Colonic mucosa (tissue), 4 donors: ENCODE results near the gene NPLOC4. TPM values are rescaled to one million over a fixed set of nuclear protein-coding genes. Genes with fewer than 3 reads are reported as not detected.

Experiments used
- DNase-seq: peaks from one replicate; pipeline ENCODE4 v3.0.0-alpha.2; 2020
- H3K27ac ChIP-seq: fragments of 200-600 bp; one replicate; pipeline ENCODE4 v1.8.0; 2021
- H3K27me3 ChIP-seq: fragments of 200-600 bp; one replicate; pipeline ENCODE4 v1.8.0; 2021
- H3K36me3 ChIP-seq: fragments of 200-600 bp; one replicate; pipeline ENCODE4 v1.8.0; 2021
- H3K4me1 ChIP-seq: fragments of 200-600 bp; one replicate; pipeline ENCODE4 v1.8.0; 2021; ENCODE audit warnings: mild to moderate bottlenecking
- H3K4me3 ChIP-seq: fragments of 200-600 bp; one replicate; pipeline ENCODE4 v1.8.0; 2021
- H3K9ac ChIP-seq, 2 donors: one replicate each; pipeline ENCODE4 v1.7.0; 2013; ENCODE audit warnings: control low read depth in 2 of 2, low read depth in 2 of 2, low read length in 2 of 2
- H3K9me3 ChIP-seq: fragments of 200-600 bp; one replicate; pipeline ENCODE4 v1.8.0; 2021
- intact Hi-C: fragments of 100-400 bp; cut with DNase I; formaldehyde crosslinking; loops from one replicate; pipeline ENCODE4 v1.14.1; 2022
- total RNA-seq, 2 donors: library from RNA; stranded (reverse); fragmentation: NEBNext Ultra II Directional in 1 of 2; extraction: Animal tissue kit (Norgen Biotek cat#: 25700) in 1 of 2; gene quantifications; one replicate each; pipeline ENCODE4 v1.2.1, GENCODE V29; 2021
- TF ChIP-seq, protein P1 (sequence below): fragments of 200-600 bp; IDR thresholded peaks from one replicate; pipeline ENCODE4 v1.8.0; 2022; ENCODE audit warnings: antibody characterized with exemption, mild to moderate bottlenecking
- donor health status: healthy.
- donor health status: DM: no; HTN: no; CAD: no.
- donor health status: DM: no; HTN: no; CAD: no.

Gene NPLOC4
- total RNA-seq, 2 donors from 2014 or later = 69.8 to 74.1 TPM

GRCh38 chr17:81518113-81518784 is 118.7 kb downstream of the NPLOC4 start:
- Histone ChIP-seq H3K36me3 (no peaks in the 10 kb centered on the region), H3K9ac (peak overlapping the region; percentile 59 to 79), H3K27me3 (no peaks in the 10 kb centered on the region), H3K4me3 (peak overlapping the region; percentile 62), H3K4me1 (peaks cover 21% of the 10 kb centered on the region), H3K9me3 (no peaks in the 10 kb centered on the region), H3K27ac (peak overlapping the region; percentile 82)
- DNase-seq = no peak
- intact Hi-C loops = no loop called here
- TF ChIP-seq, protein P1, sequence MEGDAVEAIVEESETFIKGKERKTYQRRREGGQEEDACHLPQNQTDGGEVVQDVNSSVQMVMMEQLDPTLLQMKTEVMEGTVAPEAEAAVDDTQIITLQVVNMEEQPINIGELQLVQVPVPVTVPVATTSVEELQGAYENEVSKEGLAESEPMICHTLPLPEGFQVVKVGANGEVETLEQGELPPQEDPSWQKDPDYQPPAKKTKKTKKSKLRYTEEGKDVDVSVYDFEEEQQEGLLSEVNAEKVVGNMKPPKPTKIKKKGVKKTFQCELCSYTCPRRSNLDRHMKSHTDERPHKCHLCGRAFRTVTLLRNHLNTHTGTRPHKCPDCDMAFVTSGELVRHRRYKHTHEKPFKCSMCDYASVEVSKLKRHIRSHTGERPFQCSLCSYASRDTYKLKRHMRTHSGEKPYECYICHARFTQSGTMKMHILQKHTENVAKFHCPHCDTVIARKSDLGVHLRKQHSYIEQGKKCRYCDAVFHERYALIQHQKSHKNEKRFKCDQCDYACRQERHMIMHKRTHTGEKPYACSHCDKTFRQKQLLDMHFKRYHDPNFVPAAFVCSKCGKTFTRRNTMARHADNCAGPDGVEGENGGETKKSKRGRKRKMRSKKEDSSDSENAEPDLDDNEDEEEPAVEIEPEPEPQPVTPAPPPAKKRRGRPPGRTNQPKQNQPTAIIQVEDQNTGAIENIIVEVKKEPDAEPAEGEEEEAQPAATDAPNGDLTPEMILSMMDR = no peak

DNA sequence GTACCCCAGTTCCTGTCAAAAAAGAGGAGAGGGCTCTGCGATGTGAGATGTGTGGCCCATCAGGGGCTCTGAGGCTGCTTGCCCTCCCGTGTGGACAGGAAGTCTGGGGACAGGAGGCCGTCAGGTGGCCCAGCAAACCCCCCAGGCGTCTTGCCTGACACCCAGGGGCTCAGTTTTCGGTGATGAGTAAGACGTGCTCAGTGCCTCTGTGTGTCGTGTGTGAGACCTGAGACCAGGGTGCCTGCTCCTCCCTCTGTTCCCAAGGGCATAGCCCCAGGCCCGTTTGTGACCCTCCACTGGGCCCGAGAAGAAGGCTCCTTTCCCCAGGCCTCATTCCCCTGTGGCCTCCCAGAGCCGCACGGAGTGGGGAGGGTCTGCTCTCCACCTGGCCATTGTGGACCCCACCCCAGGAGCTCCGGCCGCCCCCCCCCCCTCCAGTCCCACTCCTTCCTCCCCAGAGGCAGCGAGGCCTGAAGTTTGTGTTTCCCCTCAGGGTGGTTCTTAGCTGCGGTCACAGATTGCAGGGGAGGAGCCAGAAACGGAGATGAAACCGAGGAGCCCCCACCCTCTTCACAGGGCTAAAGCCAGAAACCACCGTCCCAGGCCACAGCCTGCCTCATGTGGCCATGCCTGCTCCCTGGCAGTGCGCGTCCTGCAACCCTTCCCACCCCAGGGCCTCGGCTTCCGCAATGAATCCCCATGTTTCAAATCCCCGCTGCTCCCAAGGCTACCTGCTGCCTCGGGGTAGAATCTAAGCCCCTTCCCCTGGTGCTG is 119.4 kb downstream of the NPLOC4 start:
- TF ChIP-seq, protein P1 = no peak
- Histone ChIP-seq H3K4me1 (peaks cover 21% of the 10 kb centered on the region), H3K27me3 (no peaks in the 10 kb centered on the region), H3K9me3 (no peaks in the 10 kb centered on the region), H3K36me3 (no peaks in the 10 kb centered on the region), H3K4me3 (no peak overlapping the region), H3K27ac (peak overlapping the region; percentile 46), H3K9ac (peak overlapping the region in 1 of 2 donors; percentile 59)
- intact Hi-C loops = no loop called here
- DNase-seq = peak; percentile 34

DNA sequence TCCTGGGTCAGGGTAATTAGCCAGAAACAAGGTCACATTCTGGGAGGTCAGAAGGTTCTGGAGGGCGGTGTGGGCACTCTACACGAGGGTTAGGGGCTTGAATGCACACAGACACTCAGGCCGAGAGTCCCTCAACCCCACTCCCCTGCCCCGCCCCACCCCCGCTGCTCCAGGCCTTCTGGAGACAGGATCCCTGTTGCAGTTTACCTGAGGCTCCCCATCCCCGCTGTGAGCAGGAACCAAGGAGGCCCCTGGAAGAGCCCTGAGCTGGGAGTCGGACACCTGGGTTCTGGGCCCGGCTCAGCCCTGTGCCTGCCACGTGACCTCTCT is 119.9 kb downstream of the NPLOC4 start:
- Histone ChIP-seq H3K27ac (peak overlapping the region; percentile 100), H3K27me3 (no peaks in the 10 kb centered on the region), H3K4me1 (peaks cover 21% of the 10 kb centered on the region), H3K4me3 (peak overlapping the region; percentile 60), H3K9ac (no peak overlapping the region), H3K36me3 (no peaks in the 10 kb centered on the region), H3K9me3 (no peaks in the 10 kb centered on the region)
- no peak for DNase-seq
- intact Hi-C loops = no loop called here
- TF ChIP-seq, protein P1 = no peak

- Histone ChIP-seq H3K27ac (peak overlapping the region; percentile 100), H3K9ac (peak overlapping the region in 1 of 2 donors; percentile 16), H3K27me3 (no peaks in the 10 kb centered on the region), H3K36me3 (peaks cover 3% of the 10 kb centered on the region), H3K4me1 (peaks cover 21% of the 10 kb centered on the region), H3K9me3 (no peaks in the 10 kb centered on the region), H3K4me3 (peak overlapping the region; percentile 60)
- TF ChIP-seq, protein P1 = no peak
- intact Hi-C loops = no loop called here
- DNase-seq = no peak
Measured at GRCh38 chr17:81516439-81516838, 120.5 kb downstream of the NPLOC4 start.

DNA sequence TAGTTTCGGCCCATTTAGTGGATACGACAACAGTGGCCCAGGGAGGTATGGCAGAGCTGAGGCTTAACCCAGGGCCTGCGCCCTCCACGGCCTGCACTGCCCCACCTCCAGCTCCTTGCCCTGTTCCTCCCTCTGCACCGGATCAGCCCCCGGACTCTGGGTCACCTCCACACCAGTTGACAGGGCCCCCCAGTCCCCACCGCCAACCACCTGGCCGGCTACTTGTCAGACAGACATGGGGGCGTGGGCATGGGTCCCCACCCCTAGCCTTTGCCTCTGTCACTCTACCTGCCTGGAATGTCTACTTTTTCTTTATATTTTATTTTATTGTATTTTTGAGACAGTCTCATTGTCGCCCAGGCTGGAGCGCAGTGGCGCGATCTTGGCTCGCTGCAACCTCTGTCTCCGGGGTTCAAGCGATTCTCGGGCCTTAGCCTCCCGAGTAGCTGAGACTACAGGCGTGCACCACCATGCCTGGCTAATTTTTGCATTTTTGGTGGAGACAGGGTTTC is 121.3 kb downstream of the NPLOC4 start:
- Histone ChIP-seq H3K36me3 (peaks cover 11% of the 10 kb centered on the region), H3K27me3 (no peaks in the 10 kb centered on the region), H3K27ac (peak overlapping the region; percentile 100), H3K9me3 (no peaks in the 10 kb centered on the region), H3K9ac (peak overlapping the region; percentile 79 to 100), H3K4me3 (peak overlapping the region; percentile 60), H3K4me1 (peaks cover 21% of the 10 kb centered on the region)
- peak; percentile 49 for DNase-seq
- intact Hi-C loops = no loop called here
- TF ChIP-seq, protein P1 = no peak
